ENCODE measurements around the gene SH3GL3.

DNA sequence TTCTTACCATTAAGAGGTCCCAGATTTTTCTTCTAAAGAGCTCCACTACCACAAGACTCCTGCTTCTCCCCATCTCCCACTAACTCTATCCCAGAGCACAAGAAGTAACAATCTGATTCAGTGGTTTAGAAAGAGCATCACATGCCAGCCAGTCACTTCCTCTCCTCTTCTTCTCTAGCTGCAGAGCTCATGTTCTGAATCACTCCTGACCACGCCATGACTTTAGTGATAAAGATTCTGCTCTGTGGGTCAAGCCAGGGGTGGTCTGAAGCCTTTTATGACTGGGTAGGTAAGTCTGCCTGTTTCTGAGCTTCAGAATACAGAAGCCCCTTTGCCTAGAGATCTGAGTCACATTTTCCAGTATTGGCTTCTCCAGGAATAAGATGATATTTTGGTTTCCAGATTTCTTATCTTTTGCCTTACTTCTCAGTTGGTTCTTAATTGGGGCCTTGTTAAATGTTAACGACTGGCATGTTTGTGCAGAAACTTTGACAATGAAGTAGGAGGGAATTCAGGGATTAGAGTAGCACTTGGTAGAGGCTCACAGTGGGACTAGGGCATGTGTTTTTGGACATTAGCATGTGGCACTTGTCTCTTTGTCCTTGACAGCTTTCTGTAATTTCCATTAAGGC is 179.1 kb downstream of the SH3GL3 start:
- TF ChIP-seq, protein P1, sequence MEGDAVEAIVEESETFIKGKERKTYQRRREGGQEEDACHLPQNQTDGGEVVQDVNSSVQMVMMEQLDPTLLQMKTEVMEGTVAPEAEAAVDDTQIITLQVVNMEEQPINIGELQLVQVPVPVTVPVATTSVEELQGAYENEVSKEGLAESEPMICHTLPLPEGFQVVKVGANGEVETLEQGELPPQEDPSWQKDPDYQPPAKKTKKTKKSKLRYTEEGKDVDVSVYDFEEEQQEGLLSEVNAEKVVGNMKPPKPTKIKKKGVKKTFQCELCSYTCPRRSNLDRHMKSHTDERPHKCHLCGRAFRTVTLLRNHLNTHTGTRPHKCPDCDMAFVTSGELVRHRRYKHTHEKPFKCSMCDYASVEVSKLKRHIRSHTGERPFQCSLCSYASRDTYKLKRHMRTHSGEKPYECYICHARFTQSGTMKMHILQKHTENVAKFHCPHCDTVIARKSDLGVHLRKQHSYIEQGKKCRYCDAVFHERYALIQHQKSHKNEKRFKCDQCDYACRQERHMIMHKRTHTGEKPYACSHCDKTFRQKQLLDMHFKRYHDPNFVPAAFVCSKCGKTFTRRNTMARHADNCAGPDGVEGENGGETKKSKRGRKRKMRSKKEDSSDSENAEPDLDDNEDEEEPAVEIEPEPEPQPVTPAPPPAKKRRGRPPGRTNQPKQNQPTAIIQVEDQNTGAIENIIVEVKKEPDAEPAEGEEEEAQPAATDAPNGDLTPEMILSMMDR (conservative IDR thresholded peaks at IDR 0.05; ENCODE audit: low read depth, low read length), result no peak
- TF ChIP-seq MAZ (IDR thresholded peaks at IDR 0.05; ENCODE audit: borderline replicate concordance, low read depth, low read length) (no peak), POLR2A (IDR thresholded peaks at IDR 0.05; ENCODE audit: low read depth, low read length) (no peak), SMC3 (IDR thresholded peaks at IDR 0.05; ENCODE audit: low read depth, low read length) (no peak), MXI1 (IDR thresholded peaks at IDR 0.05; ENCODE audit: borderline replicate concordance, low read depth, low read length) (no peak), NFE2L2 (IDR thresholded peaks at IDR 0.05; ENCODE audit: low read depth, low read length) (no peak)
- TF ChIP-seq, protein P2, sequence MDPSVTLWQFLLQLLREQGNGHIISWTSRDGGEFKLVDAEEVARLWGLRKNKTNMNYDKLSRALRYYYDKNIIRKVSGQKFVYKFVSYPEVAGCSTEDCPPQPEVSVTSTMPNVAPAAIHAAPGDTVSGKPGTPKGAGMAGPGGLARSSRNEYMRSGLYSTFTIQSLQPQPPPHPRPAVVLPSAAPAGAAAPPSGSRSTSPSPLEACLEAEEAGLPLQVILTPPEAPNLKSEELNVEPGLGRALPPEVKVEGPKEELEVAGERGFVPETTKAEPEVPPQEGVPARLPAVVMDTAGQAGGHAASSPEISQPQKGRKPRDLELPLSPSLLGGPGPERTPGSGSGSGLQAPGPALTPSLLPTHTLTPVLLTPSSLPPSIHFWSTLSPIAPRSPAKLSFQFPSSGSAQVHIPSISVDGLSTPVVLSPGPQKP (IDR thresholded peaks at IDR 0.05; ENCODE audit: borderline replicate concordance, low read depth, low read length), result no peak
